Esophagus (tissue), 2 donors: Measurements from ENCODE around the gene CD2BP2. TPM values are rescaled to one million over a fixed set of nuclear protein-coding genes. Genes with fewer than 3 reads are reported as not detected.
A peak's percentile ranks its signal among the peaks of the same experiment; 100 is the strongest.
"Not testable (repeated sequence)": the region's sequence is repeated elsewhere in the genome, so short reads cannot be mapped to it uniquely, and the experiment has no call there.

Experiments
- H3K27ac ChIP-seq, 2 donors: one replicate each; pipeline ENCODE4 v1.5.1; 2013; ENCODE audit warnings: low read depth in 2 of 2, mild to moderate bottlenecking in 2 of 2, inconsistent platforms in 1 of 2, low read length in 1 of 2, moderate library complexity in 1 of 2
- H3K27me3 ChIP-seq, 2 donors: one replicate each; pipeline ENCODE4 v1.6.1; 2013; ENCODE audit warnings: low read length in 2 of 2, control low read depth in 1 of 2, mild to moderate bottlenecking in 1 of 2; ENCODE audit not compliant: insufficient read depth in 2 of 2, control insufficient read depth in 1 of 2
- H3K36me3 ChIP-seq, 2 donors: one replicate each; pipeline ENCODE4 v1.6.1; 2013; ENCODE audit warnings: low read length in 1 of 2; ENCODE audit not compliant: control insufficient read depth in 2 of 2, insufficient read depth in 2 of 2
- H3K4me1 ChIP-seq, 2 donors: one replicate each; pipeline ENCODE4 v1.6.1; 2013; ENCODE audit warnings: low read length in 1 of 2; ENCODE audit not compliant: control insufficient read depth in 2 of 2, insufficient read depth in 2 of 2
- H3K4me3 ChIP-seq, 2 donors: one replicate each; pipeline ENCODE4 v1.5.1; 2013; ENCODE audit warnings: low read length in 2 of 2, mild to moderate bottlenecking in 2 of 2, low read depth in 1 of 2, moderate library complexity in 1 of 2
- H3K9me3 ChIP-seq, 2 donors: one replicate each; pipeline ENCODE4 v1.6.1; 2013; ENCODE audit warnings: mild to moderate bottlenecking in 2 of 2, low read depth in 1 of 2, low read length in 1 of 2, moderate library complexity in 1 of 2; ENCODE audit not compliant: control insufficient read depth in 2 of 2, insufficient read depth in 1 of 2
- WGBS, 2 donors: extraction: QIAGEN DNeasy Blood & Tissue Kit; methylation state at CpG; one replicate each; pipeline ENCODE4 v1.1.7; 2013; 5-methylcytosine and 5-hydroxymethylcytosine counted together
- polyA plus RNA-seq, 2 donors: library from polyadenylated mRNA; stranded (reverse); fragments of 200-250 nt; gene quantifications; one replicate each; pipeline ENCODE4 v1.2.3, GENCODE V29; 2013
- donor health status: healthy with polysubstance abuse.
- donor health status: Bipolar disorder and iron deficiency.

Gene CD2BP2
- polyA plus RNA-seq, 2 donors = 25.2 to 34.3 TPM

DNA sequence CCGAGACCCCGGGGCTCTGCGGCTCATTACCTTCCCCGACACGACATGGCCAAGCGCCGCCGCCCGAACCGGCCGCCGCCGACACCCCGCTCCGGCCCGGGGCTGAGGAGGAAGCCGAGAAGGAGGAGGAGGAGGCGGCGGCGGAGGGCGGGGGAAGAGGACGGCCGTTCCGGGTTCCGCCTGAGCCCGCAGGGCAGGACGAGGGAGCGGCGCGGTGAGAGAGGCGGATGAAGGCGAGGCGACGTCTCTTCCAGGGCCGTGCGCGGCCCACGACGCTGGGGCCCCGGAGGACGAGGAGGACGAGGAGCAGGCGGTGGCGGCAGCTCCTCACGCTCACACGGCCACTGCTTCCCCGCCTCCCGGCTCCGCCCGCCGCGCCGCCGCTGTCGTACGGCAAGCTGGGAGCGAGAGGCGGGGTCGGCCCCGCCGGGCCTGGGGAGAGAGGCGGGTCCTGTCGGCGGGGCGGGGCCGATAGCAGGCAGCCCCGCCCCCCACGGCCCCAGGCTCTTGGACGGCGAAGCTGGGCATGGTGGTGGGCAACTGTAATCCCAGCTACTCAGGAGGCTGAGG is 20.0 kb downstream of the CD2BP2 start:
- not testable (repeated sequence) for H3K36me3 ChIP-seq, H3K4me1 ChIP-seq, H3K27me3 ChIP-seq, H3K9me3 ChIP-seq
- Histone ChIP-seq H3K4me3 (peak overlapping the region; percentile 58 to 86), H3K27ac (peak overlapping the region; percentile 99 to 100)
- WGBS, 2 donors = 0% methylated on average over 36 to 70 of the region's 70 CpGs

DNA sequence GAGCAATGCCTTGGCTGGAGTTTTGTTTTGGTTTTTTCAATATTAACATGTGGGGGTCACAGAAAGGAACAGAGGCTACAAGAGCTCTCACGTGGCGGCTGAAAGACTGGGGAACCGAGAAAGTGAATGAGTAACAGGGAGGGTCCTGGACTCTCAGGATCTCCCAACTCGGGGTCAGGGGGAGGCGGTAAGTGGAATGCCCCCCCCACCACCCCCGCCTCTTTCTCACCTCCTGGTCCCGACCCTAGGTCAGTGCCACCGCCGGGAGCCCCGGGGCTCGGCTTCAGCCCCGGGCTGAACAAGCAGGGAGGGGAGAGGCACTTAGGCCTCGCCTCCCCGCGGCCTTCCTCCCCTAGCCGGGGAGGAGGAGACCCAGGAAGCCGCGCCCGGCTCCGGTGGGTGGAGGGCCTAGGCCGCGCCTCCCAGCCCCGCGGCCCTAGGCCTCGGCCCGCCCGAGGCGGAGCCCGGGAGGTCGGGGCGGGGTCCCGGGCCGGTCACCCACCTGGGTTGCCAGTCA is 20.6 kb downstream of the CD2BP2 start:
- H3K4me3 ChIP-seq = peak overlapping the region; percentile 58 to 86
- not testable (repeated sequence) for H3K9me3 ChIP-seq, H3K36me3 ChIP-seq, H3K4me1 ChIP-seq, H3K27me3 ChIP-seq
- 0 to 1% methylated on average over 18 to 25 of the region's 33 CpGs for WGBS, 2 donors
- peak overlapping the region; percentile 99 to 100 for H3K27ac ChIP-seq

DNA sequence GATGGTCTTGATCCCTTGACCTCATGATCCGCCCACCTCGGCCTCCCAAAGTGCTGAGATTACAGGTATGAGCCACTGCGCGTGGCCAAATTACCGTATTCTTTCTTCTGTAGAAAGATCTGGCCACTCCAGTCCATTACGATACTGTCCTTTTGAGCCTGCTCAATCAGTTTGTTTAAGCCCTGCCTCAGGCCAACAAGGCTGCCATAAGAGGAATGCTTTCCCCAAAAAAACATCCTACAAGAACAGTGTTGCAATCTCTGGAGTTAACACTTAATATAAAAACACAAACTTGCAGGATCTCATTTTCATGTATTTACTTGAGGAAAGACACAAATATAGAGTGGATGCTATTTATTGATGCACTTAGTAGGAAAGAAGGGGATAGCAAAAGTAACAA is 30.9 kb downstream of the CD2BP2 start:
- WGBS, 2 donors = 85 to 92% methylated on average over 6 of the region's 6 CpGs
- not testable (repeated sequence) for H3K27ac ChIP-seq, H3K4me1 ChIP-seq, H3K9me3 ChIP-seq, H3K27me3 ChIP-seq, H3K36me3 ChIP-seq, H3K4me3 ChIP-seq

DNA sequence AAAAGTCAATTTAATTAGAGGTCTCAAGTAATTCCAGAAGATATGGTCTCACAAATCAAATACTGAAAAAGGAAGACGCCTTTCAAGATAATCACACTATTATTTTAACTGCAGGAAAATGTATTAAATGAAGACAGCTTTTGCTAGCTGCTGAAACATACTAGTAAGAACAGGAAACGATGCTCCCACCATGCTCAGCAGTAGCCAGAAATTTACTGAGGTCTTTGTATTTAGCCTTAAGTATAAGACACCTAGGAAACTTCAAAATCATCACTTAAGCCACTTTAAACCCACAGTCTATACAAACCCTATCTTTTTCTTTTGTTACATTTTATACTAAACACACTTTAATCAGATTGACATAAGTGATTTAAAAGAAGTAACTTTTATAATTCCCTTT is 36.5 kb downstream of the CD2BP2 start:
- H3K9me3 ChIP-seq, H3K36me3 ChIP-seq, H3K27ac ChIP-seq, H3K4me1 ChIP-seq, H3K27me3 ChIP-seq, H3K4me3 ChIP-seq: not testable (repeated sequence)
- WGBS, 2 donors = 58 to 82% methylated on average over 1 to 2 of the region's 2 CpGs

DNA sequence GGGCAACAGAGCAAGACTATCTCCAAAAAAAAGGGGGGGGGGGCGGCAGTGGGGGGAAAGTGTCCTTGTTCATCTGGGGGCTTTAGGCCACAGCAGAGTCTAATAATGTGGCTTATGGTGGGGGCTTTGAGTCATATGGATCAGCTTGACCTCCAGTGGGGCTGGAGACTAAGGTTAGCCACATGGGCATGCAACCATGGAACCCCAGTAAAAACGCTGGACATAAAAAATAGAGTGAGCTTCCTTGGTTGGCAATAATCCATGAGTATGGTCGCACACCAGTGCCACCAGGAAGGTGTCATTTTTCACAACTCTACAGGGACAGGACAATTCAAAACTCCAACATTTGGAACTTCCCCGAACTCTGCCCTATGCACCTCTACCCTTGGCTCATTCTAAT is 44.2 kb downstream of the CD2BP2 start:
- H3K36me3 ChIP-seq, H3K27me3 ChIP-seq, H3K9me3 ChIP-seq, H3K4me3 ChIP-seq, H3K27ac ChIP-seq, H3K4me1 ChIP-seq: not testable (repeated sequence)
- WGBS, 2 donors = 81 to 92% methylated on average over 3 of the region's 4 CpGs

DNA sequence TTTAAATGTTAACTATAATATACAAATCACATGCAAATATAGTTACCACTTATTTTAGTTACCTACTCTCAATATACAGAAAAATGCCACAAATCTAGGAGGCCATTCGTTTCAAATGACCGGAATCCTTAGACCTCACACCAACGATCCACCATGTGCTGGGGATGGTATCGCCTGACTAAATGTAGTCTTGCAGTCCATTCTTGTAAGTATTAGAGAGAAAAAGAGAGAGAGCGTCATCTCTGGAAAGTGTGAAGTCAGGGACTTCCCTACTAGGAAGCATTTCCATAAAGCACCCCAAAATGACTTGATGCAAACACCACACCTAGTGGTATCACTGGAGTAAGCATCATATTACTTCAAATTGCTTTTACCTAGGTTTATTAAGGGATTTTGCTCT is 45.9 kb downstream of the CD2BP2 start:
- not testable (repeated sequence) for H3K4me1 ChIP-seq, H3K36me3 ChIP-seq, H3K9me3 ChIP-seq, H3K27ac ChIP-seq, H3K27me3 ChIP-seq, H3K4me3 ChIP-seq
- WGBS, 2 donors = 93 to 94% methylated on average over 5 of the region's 5 CpGs

Other genes starting within 250 kb of the CD2BP2 start
- gene GDPD3, start 241.8 kb downstream of the CD2BP2 start, polyA plus RNA-seq = 10 to 100 TPM; 49.2 to 82.8 TPM
- gene MAPK3, start 232.1 kb downstream of the CD2BP2 start, polyA plus RNA-seq = 100 to 1,000 TPM; 120 to 126 TPM
- 10 to 100 TPM; 18.0 to 18.4 TPM for gene CORO1A, start 171.7 kb downstream of the CD2BP2 start, polyA plus RNA-seq
- gene BOLA2B, start 161.6 kb downstream of the CD2BP2 start, polyA plus RNA-seq = 100 to 1,000 TPM; 195 to 283 TPM
- 10 to 100 TPM; 44.9 to 48.2 TPM for gene SLX1A, start 161.4 kb downstream of the CD2BP2 start, polyA plus RNA-seq
- gene SULT1A3, start 156.1 kb downstream of the CD2BP2 start, polyA plus RNA-seq = 10 to 100 TPM; 10.0 to 39.0 TPM
- gene NPIPB13, start 106.8 kb downstream of the CD2BP2 start, polyA plus RNA-seq = 1 to 10 TPM; 2.6 to 7.4 TPM
- gene TBC1D10B, start 15.2 kb upstream of the CD2BP2 start, polyA plus RNA-seq = 10 to 100 TPM; 19.8 to 27.5 TPM
- 1 to 10 TPM; 1.3 to 2.1 TPM for gene MYL11, start 19.5 kb upstream of the CD2BP2 start, polyA plus RNA-seq
- 1 to 10 TPM; 3.5 to 6.8 TPM for gene SEPTIN1, start 27.3 kb upstream of the CD2BP2 start, polyA plus RNA-seq
- 1 to 10 TPM; 1.4 to 2.6 TPM for gene ZNF48, start 40.1 kb upstream of the CD2BP2 start, polyA plus RNA-seq
- gene ZNF771, start 52.3 kb upstream of the CD2BP2 start, polyA plus RNA-seq = 1 to 10 TPM; 2.2 to 4.7 TPM
- gene DCTPP1, start 74.7 kb upstream of the CD2BP2 start, polyA plus RNA-seq = 10 to 100 TPM in 1 of 2 donors, 1 to 10 TPM in 1; 9.5 to 32.6 TPM
- gene SEPHS2, start 90.6 kb upstream of the CD2BP2 start, polyA plus RNA-seq = 10 to 100 TPM; 11.8 to 21.5 TPM
- 1 to 10 TPM; 2.2 to 2.5 TPM for gene ITGAL, start 117.4 kb upstream of the CD2BP2 start, polyA plus RNA-seq
- gene ZNF768, start 171.3 kb upstream of the CD2BP2 start, polyA plus RNA-seq = 10 to 100 TPM; 15.2 to 29.4 TPM
- 1 to 10 TPM; 4.4 to 4.5 TPM for gene ZNF747, start 179.6 kb upstream of the CD2BP2 start, polyA plus RNA-seq
- gene ZNF764, start 203.1 kb upstream of the CD2BP2 start, polyA plus RNA-seq = 1 to 10 TPM; 2.7 to 3.1 TPM
- gene ZNF688, start 216.4 kb upstream of the CD2BP2 start, polyA plus RNA-seq = 10 to 100 TPM in 1 of 2 donors, 1 to 10 TPM in 1; 8.4 to 16.3 TPM
- 1 to 10 TPM; 3.2 to 5.9 TPM for gene ZNF785, start 230.4 kb upstream of the CD2BP2 start, polyA plus RNA-seq